ES-I3 (cell line): ENCODE measurements around the gene BCAN.

ENCODE experiments used
- H3K36me3 ChIP-seq: 2 replicates; pipeline ENCODE4 v1.6.1; 2013; ENCODE audit warnings: mild to moderate bottlenecking, low read length, control low read depth, moderate library complexity; ENCODE audit not compliant: insufficient read depth
- H3K4me1 ChIP-seq: 2 replicates; pipeline ENCODE4 v1.6.1; 2013; ENCODE audit warnings: mild to moderate bottlenecking, control low read depth, low read length; ENCODE audit not compliant: insufficient read depth
- H3K9ac ChIP-seq: 2 replicates; pipeline ENCODE4 v1.6.1; 2013; ENCODE audit warnings: low read depth, mild to moderate bottlenecking, low read length, moderate library complexity
- H3K9me3 ChIP-seq: 2 replicates; pipeline ENCODE4 v1.6.1; 2013; ENCODE audit warnings: mild to moderate bottlenecking, low read length, moderate library complexity; ENCODE audit not compliant: control insufficient read depth, insufficient read depth

BCAN gene

GRCh38 chr1:156680056-156680455, 38.1 kb downstream of the BCAN start:
- no peak overlapping the region for H3K9ac ChIP-seq

GRCh38 chr1:156681196-156681960, 39.5 kb downstream of the BCAN start:
- Histone ChIP-seq H3K36me3 (no peaks in the 10 kb centered on the region), H3K9ac (no peak overlapping the region), H3K9me3 (no peaks in the 10 kb centered on the region), H3K4me1 (peaks cover 18% of the 10 kb centered on the region; the same call in 1 of the 2 replicates)

More at GRCh38 chr1:156680056-156680455, 38.1 kb downstream of the BCAN start:
- Histone ChIP-seq H3K36me3 (no peaks in the 10 kb centered on the region), H3K4me1 (peaks cover 18% of the 10 kb centered on the region; the same call in 1 of the 2 replicates), H3K9me3 (no peaks in the 10 kb centered on the region)

- Histone ChIP-seq H3K36me3 (no peaks in the 10 kb centered on the region), H3K4me1 (peaks cover 18% of the 10 kb centered on the region; the same call in 1 of the 2 replicates), H3K9me3 (no peaks in the 10 kb centered on the region), H3K9ac (no peak overlapping the region)
Measured at GRCh38 chr1:156682166-156682890, 40.4 kb downstream of the BCAN start.

GRCh38 chr1:156684227-156684782, 42.4 kb downstream of the BCAN start:
- no peaks in the 10 kb centered on the region for H3K36me3 ChIP-seq
- H3K9ac ChIP-seq = no peak overlapping the region
- no peaks in the 10 kb centered on the region for H3K9me3 ChIP-seq
- peaks cover 14% of the 10 kb centered on the region; the same call in 1 of the 2 replicates for H3K4me1 ChIP-seq

GRCh38 chr1:156689035-156689952, 47.4 kb downstream of the BCAN start:
- H3K9me3 ChIP-seq = no peaks in the 10 kb centered on the region
- no peaks in the 10 kb centered on the region for H3K36me3 ChIP-seq
- peak overlapping the region; percentile 36; the same call in 1 of the 2 replicates for H3K9ac ChIP-seq
- peaks cover 30% of the 10 kb centered on the region for H3K4me1 ChIP-seq

GRCh38 chr1:156689953-156690674, 48.2 kb downstream of the BCAN start:
- H3K36me3 ChIP-seq = no peaks in the 10 kb centered on the region
- H3K4me1 ChIP-seq = peaks cover 32% of the 10 kb centered on the region
- H3K9me3 ChIP-seq = no peaks in the 10 kb centered on the region
- peak overlapping the region; percentile 24; the same call in 1 of the 2 replicates for H3K9ac ChIP-seq

GRCh38 chr1:156690675-156691036, 48.7 kb downstream of the BCAN start:
- no peak overlapping the region; the same call in 1 of the 2 replicates for H3K9ac ChIP-seq
- peaks cover 32% of the 10 kb centered on the region for H3K4me1 ChIP-seq

GRCh38 chr1:156691191-156691590, 49.3 kb downstream of the BCAN start:
- peaks cover 32% of the 10 kb centered on the region for H3K4me1 ChIP-seq
- H3K9ac ChIP-seq = no peak overlapping the region; the same call in 1 of the 2 replicates
- no peaks in the 10 kb centered on the region for H3K36me3 ChIP-seq
- H3K9me3 ChIP-seq = no peaks in the 10 kb centered on the region

More at GRCh38 chr1:156690675-156691036, 48.7 kb downstream of the BCAN start:
- no peaks in the 10 kb centered on the region for H3K36me3 ChIP-seq
- no peaks in the 10 kb centered on the region for H3K9me3 ChIP-seq

- no peaks in the 10 kb centered on the region for H3K36me3 ChIP-seq
- peaks cover 32% of the 10 kb centered on the region for H3K4me1 ChIP-seq
- H3K9me3 ChIP-seq = no peaks in the 10 kb centered on the region
- peak overlapping the region; percentile 17 for H3K9ac ChIP-seq
Measured at GRCh38 chr1:156691665-156692440, 49.9 kb downstream of the BCAN start.

GRCh38 chr1:156692441-156692924, 50.6 kb downstream of the BCAN start:
- Histone ChIP-seq H3K36me3 (no peaks in the 10 kb centered on the region), H3K4me1 (peaks cover 32% of the 10 kb centered on the region), H3K9me3 (no peaks in the 10 kb centered on the region), H3K9ac (peak overlapping the region; percentile 17)

- Histone ChIP-seq H3K36me3 (no peaks in the 10 kb centered on the region), H3K9ac (peak overlapping the region; percentile 35), H3K4me1 (peaks cover 32% of the 10 kb centered on the region), H3K9me3 (no peaks in the 10 kb centered on the region)
Measured at GRCh38 chr1:156692925-156693847, 51.3 kb downstream of the BCAN start.
